Stimulated activated CD4-positive, alpha-beta T cell treated with anti-CD3 and anti-CD28 coated beads, Interleukin-2, amount 100 ng/mL, for 48 hours (primary cell): ENCODE data around the gene C16orf86.
"Not testable (repeated sequence)": the region's sequence is repeated elsewhere in the genome, so short reads cannot be mapped to it uniquely, and the experiment has no call there.

Experiments used
- DNase-seq, 2 donors: peaks; one replicate each; pipeline ENCODE4 v3.0.0-alpha.2; 2020

Gene C16orf86

GRCh38 chr16:67668495-67669157 is 2.0 kb downstream of the C16orf86 start:
- no peak for DNase-seq

DNA sequence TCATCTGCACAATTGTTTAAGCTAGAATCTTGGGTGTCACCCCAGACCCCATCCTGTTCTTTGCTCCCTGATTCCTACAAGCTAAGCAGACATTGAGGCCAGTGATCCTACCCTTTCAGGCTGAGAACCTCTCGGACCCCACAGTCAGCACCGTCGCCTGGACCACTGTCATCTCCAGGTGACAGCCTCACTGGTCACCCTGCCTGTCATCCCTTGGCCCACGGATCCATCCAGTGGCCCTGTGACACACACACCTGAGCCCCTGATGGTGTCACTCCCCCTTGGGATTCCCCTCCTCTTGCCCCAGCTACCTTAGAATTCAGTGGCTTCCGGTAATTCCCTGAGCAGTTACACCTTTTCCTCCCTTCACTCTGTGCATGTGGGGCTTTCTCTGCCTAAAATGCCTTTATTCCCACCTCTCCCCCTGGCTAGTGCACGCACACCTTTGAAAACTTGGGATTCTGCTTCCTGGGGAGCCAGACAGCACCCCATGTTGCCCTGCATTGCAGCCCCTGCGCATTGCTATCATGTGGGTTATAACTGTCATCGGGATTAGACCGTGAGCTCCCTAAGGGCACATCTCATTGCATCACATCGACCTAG is 3.0 kb downstream of the C16orf86 start:
- DNase-seq: no peak

DNA sequence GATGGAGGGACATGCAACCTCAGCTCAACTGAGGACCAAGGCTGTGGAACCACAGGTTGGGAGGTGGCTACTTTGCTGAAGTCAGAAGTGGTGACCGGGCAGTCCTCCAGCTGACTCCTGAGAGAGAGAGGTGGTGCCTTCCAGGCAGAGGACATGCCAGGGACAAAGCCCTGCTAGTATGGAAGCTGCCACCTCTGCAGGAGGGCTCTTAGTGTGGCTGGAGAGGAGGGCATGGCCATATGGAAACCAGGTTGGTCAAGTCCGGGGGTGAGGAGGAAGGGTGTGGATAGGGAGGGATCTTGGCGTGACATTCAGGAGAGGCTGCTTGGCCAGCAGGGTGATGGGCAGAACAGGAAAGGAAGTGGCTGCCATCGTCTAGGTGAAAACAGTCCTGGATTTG is 5.7 kb downstream of the C16orf86 start:
- no peak for DNase-seq

GRCh38 chr16:67672739-67673662 is 6.4 kb downstream of the C16orf86 start:
- peak; percentile 38 to 52 for DNase-seq

DNA sequence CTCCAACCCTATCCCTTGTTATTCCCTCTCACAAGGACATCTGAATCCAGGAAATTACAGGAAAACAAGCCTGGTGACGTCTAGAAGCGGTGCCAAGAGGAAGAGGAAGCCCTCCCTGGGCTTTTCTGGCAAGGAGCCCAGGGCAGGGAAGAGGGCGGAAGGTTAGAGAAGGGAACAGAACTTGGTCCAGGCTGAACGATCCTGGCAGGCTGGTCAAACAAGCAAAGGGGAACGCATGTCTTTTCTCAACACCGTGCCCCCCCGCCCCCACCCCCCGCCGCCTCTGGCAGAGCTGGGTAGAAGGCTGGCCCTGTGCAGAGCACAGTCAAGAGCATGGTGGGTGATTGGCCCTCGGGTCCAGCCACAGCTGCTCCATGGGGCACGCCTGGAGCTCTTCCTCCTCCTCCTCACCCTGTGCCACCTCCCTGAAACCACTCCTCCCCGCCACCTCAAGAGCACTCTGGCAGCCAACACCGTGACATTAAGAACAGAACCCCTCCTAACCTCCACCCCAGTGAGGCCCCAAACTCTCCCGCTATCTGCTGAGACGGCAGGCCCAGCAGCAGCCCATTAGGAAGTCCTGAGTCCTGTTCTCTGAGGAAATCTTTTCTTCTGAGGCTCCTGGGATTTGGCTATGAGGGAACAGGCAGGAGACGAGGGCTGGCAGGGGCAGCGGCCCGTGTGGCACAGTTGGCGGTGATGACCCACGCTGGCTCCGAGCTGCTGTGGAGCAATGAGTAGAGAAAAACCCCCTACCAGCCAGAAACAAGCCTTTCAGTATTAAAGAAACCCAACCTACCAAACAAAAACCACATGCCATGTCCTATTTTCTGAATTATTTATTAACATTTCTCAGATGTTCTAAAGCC is 7.3 kb downstream of the C16orf86 start:
- DNase-seq: no peak

DNA sequence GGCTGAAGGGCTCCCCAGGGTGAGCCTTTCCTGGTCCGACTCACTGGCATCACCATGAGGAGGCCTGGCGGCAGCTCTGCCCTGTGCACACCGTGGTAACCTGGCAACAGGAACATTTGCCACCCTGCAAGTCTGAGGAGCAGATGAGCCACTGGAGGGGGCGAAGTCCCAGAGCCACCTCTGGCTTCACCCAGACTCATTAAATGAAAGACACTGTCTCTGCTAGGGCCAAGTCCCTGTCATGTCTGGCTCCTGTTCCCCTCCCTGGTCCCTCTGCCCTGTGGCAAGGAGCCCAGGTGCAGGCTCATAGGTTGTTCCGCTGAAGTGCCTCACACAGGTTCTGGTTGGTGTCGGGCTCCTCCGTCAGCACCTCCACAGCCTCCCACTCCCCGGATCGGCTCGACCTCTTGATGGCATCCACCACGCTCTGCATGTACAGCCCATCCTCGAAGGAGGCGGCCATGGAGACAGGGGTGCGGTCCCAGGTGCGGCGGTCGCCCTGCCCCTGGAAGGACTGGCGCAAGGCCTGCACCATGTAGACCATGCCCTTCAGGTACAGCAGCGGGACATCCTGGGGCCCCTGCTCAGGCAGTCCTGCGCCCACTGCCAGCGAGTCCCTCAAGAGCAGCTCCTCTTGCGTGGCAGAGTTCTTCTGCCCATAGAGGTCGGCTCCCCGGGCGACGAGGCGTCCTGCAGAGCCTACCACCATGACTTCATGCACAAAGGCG is 8.4 kb downstream of the C16orf86 start:
- no peak for DNase-seq

GRCh38 chr16:67675579-67675935 is 8.9 kb downstream of the C16orf86 start:
- no peak for DNase-seq

DNA sequence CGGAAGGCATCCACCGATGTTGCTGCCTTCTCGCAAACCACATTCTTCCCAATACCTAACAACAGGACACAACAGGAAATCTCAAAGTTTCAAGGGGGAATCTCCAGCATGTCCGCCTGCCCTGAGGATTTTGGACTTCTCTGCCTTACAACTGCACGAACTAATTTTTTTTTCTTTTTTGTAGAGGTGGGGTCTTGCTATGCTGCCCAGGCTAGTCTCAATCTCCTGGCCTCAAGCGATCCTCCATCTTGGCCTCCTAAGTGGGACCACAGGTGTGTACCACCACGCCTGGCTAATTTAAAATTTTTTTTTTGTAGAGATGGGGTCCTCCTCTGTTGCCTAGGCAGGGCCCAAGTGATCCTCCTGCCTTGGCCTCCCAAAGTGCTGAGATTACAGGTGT is 9.4 kb downstream of the C16orf86 start:
- no peak for DNase-seq

- DNase-seq: no peak
Measured at GRCh38 chr16:67676516-67676915, 9.9 kb downstream of the C16orf86 start.

GRCh38 chr16:67676939-67677338 is 10.3 kb downstream of the C16orf86 start:
- DNase-seq: no peak

DNA sequence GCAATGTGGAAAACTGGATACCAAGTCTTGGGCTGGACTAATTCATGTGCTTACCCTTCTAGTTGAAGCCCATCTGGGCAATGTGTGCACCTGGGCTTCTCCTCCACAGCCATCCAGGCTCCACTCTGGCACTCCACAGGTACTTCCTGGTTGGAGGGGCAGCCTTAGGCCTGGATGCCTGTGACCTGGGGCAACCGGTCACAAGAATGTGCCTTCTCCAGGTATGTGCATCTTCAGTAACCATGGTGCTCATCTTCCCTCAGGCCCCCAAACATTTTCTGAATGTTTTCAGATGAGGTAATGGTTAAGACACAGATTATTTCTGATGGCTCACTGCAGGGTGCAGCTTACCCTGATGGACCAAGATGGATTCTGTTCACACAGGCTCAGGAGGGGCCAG is 11.1 kb downstream of the C16orf86 start:
- DNase-seq: no peak

- DNase-seq: no peak
Measured at GRCh38 chr16:67678354-67679023, 11.9 kb downstream of the C16orf86 start.

DNA sequence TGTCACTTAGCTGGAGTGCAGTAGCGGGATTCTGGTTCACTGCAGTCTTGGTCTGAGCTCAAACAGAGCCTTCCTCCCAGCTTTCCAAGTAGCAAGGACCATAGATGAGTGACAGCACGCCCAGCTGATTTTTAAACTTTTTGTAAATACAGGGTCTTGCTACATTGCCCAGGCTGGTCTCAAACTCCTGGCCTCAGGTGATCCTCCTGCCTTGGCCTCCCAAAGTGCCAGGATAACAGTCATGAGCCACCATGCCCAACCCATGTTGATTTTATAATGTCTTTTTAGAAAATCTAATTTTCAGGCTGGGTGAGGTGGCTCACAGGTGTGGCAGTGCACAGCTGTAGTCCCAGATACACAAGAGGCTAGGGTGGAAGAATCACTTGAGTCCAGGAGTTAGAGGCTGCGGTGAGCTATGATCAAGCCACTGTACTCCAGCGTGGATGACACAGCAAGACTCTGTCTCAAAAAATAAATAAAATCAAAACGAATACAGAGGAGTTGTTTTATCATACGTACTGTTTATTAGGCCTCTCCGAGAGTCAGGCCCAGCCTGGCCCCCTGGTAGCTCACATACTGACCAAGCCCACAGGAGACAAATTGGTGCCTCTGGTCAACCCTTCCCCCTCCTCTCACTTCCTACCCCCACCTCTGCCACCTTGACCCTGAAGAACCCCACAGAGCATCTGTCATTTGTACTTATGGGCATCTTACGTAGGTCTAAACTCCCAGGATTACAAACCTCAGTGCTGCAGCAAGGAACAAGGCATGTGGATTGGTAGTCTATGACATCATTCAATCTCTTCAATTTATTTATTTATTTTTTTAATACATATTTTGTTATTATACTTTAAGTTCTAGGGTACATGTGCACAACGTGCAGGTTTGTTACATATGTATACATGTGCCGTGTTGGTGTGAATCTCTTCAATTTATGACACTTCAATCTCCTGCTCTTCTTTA is 13.6 kb downstream of the C16orf86 start:
- DNase-seq: no peak

GRCh38 chr16:67683767-67684166 is 17.2 kb downstream of the C16orf86 start:
- no peak for DNase-seq

DNA sequence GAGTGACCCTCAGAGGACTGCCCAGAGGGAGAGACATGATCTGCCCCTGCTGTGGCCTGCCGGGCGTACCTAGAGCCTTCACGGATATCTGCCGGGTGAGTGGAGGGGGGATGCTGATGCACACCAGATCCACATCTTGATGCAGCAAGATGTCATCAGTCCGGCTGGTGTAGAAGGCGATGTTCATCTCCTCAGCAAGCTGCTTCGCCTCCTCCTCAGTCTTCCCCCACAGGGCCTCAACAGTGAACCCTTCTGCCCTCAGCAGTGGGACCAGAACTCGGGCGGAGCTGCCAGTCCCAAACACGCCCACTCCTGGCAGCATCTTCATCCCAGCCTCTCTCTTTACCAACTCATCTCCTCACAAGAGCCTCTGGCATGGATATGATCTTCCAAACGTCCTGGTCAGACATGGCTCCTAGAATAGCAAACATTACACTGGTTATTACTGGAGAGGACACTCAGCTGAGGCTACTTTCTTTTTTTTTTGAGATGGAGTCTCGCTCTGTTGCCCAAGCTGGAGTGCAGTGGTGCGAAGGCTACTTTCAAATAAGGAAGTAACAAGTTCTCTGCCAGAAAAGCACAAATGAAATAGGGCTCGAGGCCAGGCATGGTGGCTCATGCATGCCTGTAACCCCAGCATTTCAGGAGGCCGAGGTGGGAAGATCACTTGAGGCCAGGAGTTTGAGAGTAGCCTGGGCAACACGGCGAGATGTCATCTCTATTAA is 18.9 kb downstream of the C16orf86 start:
- no peak for DNase-seq

DNA sequence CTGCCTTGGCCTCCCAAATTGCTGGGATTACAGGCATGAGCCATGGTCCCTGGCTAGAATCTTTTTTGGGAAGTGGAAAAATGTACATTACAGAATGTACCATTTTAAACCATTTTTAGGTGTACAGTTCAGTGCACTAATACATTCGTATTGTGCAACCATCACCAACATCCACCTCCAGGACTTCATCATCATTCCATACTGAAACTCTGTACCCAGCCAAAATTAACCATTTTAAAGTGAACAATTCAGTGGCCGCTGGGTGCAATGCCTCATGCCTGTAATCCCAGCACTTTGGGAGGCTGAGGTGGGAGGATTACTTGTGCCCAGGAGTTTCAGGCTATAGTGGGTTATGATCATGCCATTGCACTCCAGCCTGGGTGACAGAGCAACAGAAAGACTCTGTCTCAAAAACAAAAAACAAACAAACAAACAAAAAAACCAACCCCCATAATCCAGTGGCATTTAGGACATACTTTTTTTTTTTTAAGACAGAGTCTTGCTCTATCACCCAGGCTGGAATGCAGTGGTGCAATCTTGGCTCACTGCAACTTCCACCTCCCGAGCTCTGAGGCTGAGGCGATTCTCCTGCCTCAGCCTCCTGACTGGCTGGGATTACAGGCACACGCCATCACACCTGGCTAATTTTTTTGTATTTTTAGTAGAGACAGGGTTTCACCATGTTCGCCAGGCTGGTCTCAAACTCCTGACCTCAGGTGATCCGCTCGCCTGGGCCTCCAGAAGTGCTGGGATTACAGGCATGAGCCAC is 27.1 kb downstream of the C16orf86 start:
- not testable (repeated sequence) for DNase-seq

GRCh38 chr16:67694611-67695010 is 28.0 kb downstream of the C16orf86 start:
- no peak for DNase-seq

DNA sequence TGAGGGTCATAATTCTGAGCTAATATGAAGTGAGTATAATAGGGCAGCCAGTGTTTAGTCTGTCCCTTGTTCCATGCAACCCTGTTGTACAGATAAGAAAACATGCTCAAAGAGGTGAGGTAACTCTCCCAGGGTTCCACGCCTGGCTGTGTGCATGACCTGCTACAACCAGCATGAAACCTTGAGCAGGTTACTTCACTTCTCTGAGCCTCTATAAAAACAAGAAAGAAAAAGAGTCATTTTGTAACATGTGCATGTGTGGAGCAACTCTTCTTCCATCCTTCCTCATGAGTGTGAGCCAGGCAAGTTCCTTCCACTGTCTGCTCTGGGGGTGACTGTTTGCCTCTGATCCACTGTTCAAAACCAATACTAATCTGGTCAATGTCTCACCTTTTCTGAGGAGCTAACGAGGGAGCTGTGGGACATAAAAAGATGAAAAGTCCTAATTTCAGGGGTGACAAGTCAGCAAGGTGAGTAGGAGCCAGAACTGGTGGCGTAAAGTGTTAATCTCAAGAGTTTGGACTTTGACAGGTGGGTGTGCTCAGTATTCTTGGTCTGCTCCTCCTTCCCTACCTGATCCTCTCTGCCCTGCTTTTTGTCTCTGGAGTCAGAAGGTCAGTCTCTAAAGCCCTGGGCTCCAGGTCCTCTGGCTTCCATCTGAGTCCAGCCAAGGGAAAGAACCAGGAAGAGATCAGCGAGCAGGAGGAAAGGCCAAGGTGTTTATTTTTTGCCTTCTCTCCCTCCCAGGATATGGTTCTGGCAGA is 31.0 kb downstream of the C16orf86 start:
- no peak for DNase-seq
